Astrocyte of the cerebellum (primary cell): ENCODE results near the gene ACOXL.

Experiments used
- DNase-seq: peaks from one replicate; pipeline ENCODE4 v3.0.0-alpha.2; 2011; ENCODE audit warnings: low read depth
- H3K4me3 ChIP-seq: 2 replicates; pipeline ENCODE4 v1.5.1; 2011; ENCODE audit warnings: mild to moderate bottlenecking, low read depth, low read length, moderate library complexity
- in situ Hi-C: cut with HindIII; loops from 2 replicates; pipeline ENCODE4 v1.10.0; 2017; ENCODE audit warnings: low sequenced_read_pairs
- TF ChIP-seq, protein P1 (sequence below): IDR thresholded peaks from 2 replicates; pipeline ENCODE4 v1.5.1; 2012; ENCODE audit warnings: low read length, low read depth, moderate library complexity, mild to moderate bottlenecking; ENCODE audit errors: missing control alignments

Gene ACOXL

DNA sequence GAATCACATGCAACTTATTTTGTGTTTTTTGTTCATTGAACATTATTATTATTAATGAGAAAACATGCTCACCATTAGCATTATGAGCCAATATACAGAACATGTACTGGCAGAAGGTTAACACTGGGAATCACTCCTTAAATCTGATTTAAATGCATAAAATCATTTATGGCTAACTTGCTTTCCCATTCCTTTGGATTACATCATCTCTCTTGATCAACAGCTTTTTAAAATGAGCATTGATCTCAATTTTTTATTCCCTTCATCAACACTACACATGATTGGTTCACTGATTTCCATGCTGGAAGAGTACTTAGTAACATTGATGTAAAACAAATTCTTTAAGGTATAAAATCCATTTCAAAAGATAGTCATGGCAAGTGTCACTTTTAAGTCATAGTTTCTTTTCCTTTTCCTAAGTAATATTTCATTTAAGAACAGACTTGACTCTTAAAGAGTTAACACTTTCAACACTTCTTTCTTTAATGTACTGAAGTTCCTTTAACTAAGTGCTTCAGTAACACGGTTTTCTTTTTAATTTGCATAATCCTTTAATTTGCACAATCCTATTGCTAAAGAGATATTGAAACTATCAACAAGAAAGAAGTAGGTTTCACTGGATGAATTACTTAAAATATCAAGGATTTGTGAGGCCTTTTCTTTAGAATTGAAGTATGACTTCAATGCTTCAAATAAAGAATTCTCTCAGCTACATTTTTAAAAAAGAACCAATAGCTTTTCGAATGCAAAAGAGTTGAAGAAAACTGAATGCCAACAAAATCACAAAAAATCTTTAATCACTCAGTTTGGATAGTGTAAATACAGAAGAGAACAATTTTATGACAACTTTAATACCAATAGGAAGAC lies 29.6 kb upstream of the ACOXL start:
- in situ Hi-C loops: no loop called here
- H3K4me3 ChIP-seq: no peak overlapping the region
- TF ChIP-seq, protein P1, sequence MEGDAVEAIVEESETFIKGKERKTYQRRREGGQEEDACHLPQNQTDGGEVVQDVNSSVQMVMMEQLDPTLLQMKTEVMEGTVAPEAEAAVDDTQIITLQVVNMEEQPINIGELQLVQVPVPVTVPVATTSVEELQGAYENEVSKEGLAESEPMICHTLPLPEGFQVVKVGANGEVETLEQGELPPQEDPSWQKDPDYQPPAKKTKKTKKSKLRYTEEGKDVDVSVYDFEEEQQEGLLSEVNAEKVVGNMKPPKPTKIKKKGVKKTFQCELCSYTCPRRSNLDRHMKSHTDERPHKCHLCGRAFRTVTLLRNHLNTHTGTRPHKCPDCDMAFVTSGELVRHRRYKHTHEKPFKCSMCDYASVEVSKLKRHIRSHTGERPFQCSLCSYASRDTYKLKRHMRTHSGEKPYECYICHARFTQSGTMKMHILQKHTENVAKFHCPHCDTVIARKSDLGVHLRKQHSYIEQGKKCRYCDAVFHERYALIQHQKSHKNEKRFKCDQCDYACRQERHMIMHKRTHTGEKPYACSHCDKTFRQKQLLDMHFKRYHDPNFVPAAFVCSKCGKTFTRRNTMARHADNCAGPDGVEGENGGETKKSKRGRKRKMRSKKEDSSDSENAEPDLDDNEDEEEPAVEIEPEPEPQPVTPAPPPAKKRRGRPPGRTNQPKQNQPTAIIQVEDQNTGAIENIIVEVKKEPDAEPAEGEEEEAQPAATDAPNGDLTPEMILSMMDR: no peak
- no peak for DNase-seq

DNA sequence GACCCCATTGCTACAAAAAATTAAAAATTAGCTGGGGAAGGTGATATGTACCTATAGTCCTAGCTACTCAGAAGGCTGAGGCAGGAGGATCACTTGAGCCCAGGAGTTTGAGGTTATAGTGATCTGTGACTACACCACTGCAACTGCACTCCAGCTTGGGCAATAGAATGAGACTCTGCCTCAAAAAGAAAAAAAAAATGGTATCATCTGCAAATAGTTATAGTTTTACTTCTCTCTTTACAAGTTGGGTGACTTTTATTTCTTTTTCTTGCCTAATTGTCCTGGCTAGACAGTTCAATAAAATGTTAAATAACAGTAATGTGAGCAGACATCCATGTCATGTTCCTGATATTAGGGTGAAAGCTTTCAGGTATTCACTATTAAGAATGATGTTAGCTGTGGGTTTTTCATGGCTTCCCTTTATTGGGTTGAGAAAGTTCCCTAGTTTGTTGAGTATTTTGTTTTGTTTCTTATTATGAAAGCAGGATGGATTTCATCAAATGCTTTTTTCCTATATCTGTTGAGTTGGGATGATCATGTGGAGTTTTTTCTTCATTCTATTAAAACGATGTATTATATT lies 24.9 kb upstream of the ACOXL start:
- DNase-seq: no peak
- H3K4me3 ChIP-seq: no peak overlapping the region
- TF ChIP-seq, protein P1: no peak
- in situ Hi-C loops: no loop called here

DNA sequence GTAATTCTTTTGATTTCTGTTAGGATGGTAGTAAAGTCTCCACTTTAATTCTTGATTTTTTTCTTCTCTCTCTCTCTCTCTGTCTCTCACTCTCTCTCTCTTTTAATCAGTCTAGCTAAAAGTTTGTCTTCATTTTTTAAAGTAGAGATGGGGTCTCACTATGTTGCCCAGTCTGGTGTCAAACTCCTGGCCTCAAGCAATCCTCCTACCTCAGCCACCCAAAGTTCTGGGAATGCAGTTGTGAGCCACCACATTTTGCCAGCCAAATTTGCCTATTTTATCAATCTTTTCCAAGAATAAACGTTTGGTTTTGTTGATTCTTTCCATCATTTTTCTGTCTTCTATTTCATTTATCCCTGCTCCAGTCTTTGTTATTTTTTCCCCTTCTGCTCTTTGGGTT lies 23.9 kb upstream of the ACOXL start:
- in situ Hi-C loops: no loop called here
- DNase-seq: no peak
- no peak overlapping the region for H3K4me3 ChIP-seq
- TF ChIP-seq, protein P1: no peak

DNA sequence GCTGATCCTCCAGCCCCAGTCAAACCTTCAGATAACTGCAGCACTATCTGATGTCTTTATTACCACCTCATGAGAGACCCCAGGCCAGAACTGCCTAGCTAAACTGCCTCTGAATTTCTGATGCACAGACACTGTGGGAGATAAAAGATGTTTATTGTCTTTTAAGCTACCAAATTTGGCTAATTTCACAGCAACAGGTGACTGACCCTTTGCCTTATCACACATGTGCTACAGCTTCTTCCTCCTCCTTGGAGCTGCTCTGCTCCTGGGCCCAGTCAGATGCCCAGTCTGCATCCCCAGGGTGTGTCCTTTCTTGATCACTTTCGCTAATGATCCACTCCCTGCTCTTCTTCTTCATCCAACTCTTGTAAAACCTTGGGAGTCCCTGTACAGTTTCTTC lies 19.6 kb upstream of the ACOXL start:
- TF ChIP-seq, protein P1: no peak
- H3K4me3 ChIP-seq: no peak overlapping the region
- in situ Hi-C loops: no loop called here
- DNase-seq: no peak

DNA sequence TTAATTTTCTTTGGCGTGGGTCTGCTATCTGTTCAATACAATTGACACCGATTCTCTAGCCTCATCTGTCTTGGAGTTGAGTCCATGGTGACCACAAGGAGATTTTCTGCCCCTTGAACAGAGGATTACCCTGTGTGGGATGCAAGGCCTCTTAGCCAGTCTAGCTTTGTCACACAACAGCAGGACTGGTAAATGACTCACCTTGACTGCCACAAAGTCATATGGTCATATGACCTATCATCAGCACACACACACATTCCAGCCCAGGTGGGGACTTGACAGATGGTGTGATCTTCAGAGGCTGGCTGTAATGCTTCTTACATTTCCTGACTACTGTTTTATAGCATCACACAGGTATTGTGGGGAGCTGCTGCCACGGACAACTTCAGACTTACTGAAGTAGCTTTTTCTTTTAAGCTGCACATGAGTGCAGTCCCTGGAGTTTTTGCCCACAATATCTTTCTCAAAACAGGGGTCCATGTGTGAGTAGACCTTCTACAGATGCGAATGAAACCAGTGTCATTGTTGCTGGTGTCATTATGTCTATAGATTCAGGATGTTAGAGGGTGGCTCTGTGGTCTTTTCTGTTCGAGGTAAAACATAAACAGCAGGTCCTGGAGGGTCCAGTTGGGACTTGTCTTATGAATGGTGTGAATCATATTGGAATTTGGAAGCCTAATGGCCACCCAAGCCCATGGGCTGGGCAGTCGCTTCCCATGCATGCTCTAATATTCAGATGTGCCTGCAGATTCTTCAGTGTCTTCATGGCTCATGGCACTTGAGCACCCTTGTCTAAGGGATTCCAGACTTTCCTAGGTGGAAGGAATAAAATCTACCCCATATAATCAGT lies 18.6 kb upstream of the ACOXL start:
- TF ChIP-seq, protein P1: no peak
- no peak overlapping the region for H3K4me3 ChIP-seq
- in situ Hi-C loops: no loop called here
- no peak for DNase-seq

DNA sequence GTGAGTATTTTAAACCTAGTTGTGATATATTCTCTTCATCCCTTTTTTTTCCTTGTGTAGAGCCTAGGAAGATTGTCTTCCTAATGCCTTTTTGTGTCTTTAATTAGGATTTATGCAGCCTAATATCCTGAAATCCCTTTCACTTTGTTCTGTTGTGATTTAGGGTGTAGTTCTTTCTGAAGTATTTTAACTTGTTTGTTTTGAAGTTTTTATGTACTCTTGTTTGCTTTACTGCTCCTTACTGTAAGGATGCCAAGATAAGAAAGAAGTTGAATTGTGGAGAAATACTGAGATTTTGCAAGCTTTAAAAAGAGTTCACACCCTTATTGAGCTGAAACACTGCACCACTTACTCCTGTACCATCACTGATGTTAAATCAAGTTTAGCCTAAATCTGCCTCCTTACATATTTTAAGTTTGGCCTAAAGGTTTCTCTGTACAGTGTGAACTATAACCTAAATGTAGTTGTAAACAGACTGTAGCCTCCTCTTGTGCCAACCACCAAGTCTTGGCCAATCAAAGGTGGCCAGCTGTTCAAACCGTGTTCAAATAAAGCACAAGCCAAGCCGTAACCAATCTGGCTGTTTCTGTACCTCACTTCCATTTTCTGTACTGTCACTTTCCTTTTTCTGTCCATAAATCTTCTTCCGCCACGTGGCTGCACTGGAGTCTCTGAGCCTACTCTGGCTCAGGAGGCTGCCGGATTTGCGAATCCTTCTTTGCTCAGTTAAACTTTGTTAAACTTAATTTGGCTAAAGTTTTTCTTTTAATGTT lies 17.7 kb upstream of the ACOXL start:
- TF ChIP-seq, protein P1: no peak
- in situ Hi-C loops: no loop called here

More for the DNA sequence above, 17.7 kb upstream of the ACOXL start:
- DNase-seq: no peak
- H3K4me3 ChIP-seq: no peak overlapping the region
